HL-60/S4 treated with phorbol 12-myristate 13-acetate at 8.2 ng/mL for 4 days and 3 days (cell line): ENCODE results near the gene HINT3.
"Not testable (repeated sequence)": the region's sequence is repeated elsewhere in the genome, so short reads cannot be mapped to it uniquely, and the experiment has no call there.

Experiments used
- in situ Hi-C: fragments of 300-500 bp; cut with MboI; formaldehyde crosslinking; loops from 2 replicates; pipeline ENCODE4 v1.15.0; 2022; ENCODE audit warnings: low sequenced_read_pairs

Gene HINT3

DNA sequence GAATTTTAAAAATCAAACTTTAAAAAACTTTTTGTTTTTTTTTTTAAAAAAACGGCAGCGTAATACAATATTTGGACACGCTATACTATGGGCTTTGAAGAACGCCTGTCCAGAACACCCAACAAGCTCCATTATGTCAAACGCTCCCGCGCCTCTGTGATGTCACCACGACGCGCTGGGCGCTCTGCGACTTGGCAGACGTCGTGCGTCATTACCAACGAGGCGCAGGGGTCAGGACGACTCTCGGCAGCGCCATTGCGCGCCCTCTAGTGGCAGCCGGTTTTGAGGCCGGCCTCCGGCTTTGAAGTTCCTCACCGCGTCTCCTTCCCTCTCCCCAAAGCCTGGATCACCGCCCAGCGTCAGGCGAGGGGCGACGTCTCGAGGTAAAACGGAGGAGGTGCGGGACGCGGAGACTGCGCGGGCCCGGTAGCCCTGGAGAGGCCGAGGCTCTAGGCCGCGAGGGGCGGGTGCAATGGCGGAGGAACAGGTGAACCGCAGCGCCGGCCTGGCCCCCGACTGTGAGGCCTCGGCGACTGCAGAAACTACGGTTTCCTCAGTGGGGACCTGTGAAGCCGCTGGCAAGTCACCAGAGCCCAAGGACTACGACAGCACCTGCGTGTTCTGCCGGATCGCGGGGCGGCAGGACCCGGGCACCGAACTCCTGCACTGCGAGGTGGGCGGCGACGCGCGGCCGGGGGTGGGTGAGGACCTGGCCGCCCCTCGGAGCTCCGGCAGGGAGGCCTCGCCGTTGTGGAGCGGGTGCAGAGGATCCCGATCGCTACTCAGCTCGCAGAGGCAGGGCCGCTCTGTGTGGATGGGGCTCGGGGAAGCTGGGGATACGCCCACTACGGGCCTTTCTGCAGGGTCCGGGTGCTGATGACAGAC, at the start of gene HINT3:
HINT3 (plus strand) TSS at position 265 of the 885 bp plus-strand sequence; CDS start at position 473, 208 bp downstream.
- in situ Hi-C loops: loop anchor here (10.0 to 25.0 kb wide), 2 partner anchors 172 to 644 kb away; partner anchors contain the start of gene HDDC2

DNA sequence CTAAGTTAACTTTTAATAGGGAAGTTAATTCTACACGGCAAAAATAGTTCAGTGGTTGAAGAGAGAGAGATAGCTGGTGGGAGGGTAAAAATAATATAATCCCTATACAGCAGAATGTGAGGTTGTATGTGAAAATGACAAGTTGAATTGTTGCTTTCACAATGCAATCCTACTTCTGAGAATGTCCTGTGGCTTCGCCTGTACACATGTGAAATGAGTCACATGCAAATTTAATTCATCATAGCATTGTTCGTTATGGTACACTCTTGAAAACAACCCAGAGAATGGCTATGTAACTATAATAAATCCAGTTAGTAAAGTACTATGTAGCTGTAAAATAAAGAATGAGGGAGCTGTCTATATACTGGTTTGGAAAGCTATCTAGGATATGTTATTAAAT, 46.0 kb upstream of the HINT3 start:
- in situ Hi-C loops: no loop called here

DNA sequence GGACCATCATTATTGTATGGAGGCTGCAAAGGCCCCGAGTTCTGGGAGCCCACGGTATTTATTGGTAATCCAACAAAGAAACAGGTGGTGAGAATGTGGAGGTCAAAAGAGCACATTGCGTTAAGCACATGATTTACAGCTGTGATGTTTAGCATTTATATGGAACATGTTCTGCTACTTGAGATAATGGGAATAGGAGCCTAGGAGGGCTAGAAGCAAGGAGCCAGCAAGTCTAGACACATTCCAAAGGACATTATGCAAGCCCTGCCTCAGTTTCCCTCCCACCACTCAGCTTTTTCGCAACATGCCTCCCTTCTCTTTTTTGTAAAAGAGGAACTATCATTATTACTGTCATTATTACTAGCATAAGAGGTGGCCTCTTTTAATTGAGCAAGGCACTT, 45.5 kb upstream of the HINT3 start:
- in situ Hi-C loops: not testable (repeated sequence)

DNA sequence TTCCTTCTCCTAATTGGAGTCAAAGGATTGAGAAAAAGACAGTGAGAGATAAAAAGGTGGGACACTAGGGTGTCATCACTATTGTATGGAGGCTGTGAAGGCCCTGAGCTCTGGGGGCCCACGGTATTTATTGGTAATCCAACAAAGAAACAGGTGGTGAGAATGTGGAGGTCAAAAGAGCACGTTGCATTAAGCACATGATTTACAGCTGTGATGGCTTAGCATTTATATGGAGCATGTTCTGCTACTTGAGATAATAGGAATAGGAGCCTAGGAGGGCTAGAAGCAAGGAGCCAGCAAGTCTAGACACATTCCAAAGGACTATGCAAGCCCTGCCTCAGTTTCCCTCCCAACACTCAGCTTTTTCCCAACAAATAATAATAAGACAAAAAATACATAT, 44.1 kb upstream of the HINT3 start:
- in situ Hi-C loops: not testable (repeated sequence)

DNA sequence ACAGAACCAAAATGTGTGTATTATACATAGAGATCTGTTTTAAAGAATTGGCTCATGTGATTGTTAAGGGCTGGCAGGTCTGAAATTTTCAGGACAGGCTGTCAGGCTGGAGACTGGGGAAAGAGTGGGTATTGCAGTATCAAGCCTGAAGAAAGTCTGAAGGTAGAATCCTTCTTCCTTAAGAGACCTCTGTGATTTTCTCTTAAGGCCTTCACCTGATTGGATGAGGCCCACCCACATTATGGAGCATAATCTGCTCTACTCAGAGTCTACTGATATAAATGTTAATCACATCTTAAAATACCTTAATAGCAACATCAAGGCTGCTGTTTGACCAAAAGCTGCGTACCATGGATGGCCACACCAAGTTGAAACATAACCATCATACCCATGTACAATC, 43.4 kb upstream of the HINT3 start:
- in situ Hi-C loops: no loop called here

DNA sequence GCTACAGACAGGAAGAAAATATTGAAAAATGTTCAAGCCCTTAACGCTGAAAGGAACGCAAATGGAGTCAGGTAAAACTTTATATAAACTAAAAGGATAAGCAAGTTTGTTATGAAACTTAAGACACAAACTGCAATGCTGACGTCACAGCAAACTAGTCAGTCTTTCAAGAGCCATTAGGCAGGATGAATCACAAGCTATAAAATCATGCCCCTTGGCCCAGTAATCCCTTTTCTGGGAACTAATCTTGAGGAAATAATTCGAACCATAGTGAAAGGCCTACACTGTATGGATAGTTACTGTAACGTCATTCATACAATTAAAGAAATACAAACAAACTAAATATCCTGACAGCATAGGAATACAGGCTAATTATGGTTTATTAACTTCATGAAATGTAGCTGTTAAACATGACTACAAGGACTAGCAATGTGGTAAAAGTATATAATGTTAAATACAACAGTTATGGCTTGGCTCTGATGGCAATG, 42.7 kb upstream of the HINT3 start:
- in situ Hi-C loops: no loop called here

DNA sequence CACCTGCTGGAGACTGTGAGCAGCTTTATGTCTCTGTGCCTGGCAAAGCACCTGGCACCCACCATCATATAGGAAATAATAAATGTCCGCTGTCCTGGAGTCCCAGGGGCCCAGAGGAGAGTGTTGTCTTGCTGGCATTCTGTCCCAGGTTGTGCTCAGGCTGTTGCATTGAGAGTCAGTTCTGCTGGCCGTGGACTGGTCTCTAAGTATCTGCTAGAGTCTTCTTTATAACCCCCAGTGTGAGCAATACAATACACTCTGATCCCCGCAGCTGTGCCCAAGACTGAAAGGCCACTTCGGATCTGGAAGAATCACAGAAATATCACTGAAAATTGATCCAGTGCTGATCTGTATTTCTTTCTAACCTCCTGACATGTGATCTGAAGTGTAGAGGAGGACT, 38.3 kb upstream of the HINT3 start:
- in situ Hi-C loops: no loop called here

DNA sequence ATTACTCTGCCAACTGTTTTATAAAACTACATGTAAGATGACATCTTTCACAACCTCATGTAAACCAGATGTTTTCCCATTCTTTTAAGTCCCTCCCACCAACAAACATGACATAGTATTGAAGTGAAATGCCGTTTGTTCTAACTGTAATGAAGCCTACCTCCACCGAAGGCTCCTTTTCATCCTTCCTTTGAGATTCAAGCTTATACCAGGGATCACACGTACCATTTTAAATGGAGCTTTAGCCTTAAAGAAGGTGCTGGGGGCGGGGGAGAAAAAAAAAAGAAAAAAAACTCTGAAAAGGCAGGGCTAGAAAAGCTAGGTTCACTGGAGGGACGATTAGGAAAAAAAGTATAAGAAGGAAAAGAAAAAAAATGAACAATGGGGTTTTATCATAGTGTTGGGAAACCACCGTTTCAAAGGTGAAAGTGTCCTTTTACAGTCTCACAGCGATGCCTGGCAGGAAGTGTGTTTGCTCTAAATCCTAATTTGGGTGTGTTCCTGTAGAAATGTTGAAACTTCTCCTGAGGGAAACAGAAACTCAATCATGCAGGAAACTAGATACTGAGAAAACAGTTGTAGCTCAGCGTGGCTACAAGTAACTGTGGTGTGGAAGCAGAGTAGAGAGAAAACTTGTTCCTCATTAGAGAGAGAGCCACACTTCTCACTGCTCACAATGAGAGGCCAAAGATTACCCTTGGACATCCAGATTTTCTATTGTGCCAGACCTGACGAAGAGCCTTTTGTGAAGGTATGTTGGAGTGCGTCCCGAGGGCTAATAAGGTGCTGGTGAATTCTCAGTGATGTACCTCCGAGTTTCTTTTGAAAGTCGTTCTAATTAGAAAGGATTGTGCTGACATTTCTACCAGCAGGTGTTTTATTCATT, 37.6 kb upstream of the HINT3 start:
- in situ Hi-C loops: no loop called here

DNA sequence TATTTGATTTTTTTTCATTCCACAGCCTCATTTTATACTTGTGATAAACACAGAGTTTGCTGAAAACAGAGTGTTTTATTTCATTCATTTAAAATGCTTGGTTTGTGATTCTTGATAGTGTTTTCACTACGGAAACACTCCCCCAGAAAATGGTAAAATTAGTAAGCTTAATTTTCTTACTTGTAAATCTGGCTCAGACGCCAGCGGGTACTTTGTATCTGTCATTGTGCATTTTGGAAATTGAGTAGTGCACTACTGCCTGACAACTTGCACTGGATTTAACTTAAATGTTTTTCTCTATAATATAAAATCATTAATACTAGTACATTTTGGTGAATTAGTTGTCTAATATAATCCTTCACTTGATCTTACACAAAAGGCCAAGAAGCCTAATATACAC, 37.0 kb upstream of the HINT3 start:
- in situ Hi-C loops: no loop called here

DNA sequence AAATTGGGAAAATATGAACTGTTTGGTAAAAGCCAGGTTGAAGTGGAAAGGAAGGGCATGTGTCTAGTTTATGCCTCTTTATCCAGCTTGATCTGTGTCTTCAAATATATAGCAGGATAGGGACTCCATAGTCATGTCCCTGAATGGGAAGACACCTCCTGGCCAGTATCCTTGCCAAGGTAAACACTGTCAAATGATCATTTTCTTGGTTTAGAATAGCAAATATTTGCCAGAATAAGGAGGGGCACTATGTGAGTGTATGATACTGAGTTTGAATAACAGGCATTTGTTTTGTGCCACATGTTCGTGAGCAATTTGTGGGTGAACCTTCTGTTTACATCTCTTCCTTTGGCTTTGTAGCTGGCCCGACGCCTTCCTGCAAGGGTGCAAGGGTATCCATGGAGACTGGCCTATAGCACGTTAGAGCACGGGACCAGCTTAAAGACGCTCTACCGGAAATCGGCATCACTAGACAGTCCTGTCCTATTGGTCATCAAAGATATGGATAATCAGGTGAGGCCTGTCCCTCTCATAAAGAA, 34.2 kb upstream of the HINT3 start:
- in situ Hi-C loops: no loop called here

DNA sequence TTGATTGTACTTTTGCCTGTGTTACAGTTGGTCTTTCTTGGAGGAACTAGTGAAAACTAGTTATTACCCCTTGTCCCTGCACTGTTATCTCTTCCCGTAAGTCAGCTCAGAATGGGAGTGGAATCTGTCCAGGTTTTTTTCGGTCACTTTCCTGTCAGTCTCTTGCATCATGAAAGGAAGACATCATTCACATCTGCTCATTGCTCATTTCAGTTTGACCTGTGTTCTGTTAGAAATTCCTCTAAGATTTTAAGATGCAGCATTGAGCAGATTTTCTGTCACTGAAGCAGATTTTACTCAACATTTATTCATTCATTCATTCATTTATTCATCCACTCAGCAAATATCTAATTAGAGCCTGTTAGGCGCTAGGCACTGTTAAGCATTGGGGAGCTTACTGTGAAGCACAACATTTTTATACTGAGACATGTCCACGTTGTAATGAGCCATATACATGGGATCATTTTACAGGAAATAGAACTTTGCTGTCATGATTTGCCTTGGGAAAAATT, 33.1 kb upstream of the HINT3 start:
- in situ Hi-C loops: no loop called here

DNA sequence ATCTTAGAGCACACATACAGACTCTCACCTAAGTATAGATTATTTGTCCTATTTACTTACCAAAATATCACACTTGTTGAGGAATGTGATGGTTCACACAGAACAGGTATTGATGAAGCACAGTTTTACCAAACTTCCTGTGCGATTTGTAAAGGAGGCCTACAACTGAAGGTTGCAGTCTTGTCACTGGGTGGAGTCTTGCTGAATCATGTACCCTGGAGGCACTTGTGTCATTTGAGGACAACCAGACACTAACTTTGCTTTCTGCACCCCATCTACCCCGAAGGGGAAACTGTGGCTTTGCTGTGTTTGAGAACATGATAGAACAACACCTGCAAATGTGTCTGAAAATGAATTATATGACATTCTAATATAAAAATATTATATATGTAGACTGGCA, 32.4 kb upstream of the HINT3 start:
- in situ Hi-C loops: no loop called here

DNA sequence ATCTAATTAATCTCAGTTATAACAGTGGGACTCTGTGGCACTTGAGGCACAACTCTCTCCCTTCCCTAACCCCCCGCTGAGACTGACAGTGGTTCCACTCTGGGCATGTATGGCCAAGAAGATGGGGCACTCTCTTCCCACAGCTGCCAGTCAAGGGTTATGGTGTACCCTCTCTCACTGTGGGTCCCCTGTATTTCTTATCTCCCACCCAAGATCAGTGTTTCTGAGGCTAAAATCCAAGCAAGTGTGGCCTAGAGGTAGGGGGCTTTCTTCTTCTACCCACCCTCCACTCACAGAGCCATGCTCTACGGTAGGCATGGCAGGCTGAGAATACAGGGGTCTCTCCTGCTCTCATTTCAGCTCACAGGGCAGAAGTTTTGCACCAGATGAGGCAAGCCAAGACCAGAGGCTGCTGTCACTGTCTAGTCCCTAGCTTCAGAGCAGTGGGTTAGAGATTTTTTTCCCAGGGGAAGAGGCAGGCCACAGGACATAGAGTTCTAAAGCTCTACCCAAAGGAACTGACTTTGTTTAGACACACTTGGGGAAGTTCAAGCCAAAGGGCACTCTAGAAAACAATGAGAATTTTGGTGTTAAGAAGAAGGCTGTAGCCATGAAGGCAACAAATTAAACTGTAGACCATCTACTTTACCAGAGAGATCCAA, 31.7 kb upstream of the HINT3 start:
- in situ Hi-C loops: no loop called here

DNA sequence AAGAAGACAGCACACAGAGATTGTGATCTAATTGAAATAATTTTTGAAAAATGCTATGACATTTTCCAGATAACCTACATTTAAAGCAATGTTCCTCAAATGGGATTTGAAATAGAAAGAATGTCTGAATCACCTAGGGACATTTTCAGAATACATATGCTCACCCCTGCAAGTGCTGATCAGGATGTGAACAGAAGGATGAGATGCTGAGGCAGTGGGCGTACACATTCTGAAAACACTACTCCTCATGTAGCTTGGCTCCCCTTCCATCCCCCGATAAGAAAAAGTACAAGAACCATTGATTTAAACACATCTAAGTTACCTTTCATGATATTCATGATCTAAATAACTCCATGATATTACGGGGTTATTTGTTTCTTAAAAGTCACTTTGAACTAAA, 29.9 kb upstream of the HINT3 start:
- in situ Hi-C loops: no loop called here

DNA sequence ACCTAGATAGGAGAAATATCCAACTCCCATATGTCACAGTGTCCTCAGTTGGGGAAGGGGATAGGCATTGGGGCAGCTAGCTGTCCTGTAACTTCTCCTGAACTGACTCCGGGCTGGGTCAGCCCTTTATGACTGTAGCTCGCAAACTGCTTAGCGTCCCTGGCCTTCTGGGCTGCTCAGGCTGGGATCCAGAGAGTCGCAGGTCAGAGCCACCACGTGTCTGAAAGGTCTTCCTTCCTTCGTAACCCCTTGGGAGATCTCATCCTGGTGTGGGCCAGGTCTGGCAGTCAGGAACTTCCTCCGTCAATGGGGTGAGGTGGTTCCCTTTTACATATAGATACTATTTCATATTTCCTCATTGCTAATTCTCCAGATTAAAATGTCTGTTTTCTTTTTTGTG, 28.8 kb upstream of the HINT3 start:
- in situ Hi-C loops: no loop called here

DNA sequence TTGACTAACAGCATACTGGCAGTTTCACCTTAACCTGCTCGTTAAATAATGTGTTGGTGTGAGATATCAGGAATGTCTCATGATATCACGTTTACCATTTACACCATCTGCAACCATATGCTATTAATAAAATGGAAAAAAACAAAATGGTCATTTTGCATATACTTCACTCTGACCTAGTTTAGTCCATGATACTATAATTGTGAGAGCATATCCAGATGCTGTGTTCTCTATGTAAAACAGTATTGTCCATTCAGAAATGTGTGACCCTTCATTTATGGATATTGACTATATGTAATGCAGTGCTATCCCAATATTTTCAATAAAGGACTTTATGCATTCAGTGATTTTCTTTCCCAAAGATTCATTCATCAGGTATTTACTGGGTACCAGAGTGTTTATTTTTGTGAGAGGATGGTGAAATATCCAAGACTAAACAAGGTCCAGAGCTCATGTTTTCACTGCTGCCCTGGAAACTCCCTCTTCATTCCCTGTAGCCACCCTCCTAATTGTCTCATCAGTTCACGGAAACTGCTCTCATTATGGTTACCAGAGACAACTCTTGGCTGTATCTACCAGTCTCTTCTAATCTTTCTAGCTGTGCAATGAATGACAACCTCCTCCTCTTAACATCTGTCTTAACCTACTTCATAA, 25.7 kb upstream of the HINT3 start:
- in situ Hi-C loops: no loop called here

DNA sequence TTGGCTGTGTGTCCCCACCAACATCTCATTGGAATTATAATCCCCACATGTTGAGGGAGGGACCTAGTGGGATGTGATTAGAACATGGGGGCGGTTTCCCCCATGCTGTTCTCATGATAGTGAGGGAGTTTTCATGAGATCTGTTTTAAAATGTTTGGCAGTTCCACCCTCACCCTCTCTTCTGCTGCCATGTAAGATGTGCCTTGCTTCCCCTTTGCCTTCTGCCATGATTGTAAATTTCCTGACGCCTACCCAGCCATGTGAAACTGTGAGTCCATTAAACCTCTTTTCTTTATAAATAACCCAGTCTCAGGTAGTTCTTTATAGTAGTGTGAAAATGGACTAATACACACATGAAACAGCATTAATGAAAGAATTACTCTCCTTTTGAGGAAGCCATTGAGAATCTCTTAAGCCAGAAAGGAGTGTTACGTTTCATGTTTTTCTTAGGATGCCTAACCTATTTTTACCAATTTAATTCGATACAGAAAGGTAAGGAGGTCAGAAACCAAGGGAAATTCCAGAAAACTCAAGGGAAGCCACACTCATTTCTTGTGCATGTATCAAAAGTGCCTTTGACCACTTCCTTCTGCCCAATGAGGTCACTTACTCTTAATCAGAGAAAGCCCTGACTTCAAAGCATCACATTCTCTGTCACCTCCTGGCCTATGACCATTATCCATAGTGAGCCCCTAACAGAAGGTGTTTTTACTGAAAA, 24.7 kb upstream of the HINT3 start:
- in situ Hi-C loops: no loop called here

DNA sequence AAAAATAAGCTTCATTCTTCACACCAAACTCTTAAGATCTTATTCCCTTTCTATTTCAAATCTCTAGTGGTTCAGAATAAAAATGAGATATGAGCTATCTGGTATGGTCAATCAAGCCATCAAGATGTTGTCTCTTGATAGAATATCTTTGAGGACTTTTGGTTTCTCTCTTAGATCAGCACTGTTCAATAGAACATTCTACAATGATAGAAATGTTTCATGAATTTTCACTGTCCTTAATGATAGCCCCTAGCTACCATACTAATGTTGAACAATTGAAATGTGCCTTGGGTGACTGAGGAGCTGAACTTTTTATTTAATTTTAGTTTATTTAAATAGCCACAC, 24.1 kb upstream of the HINT3 start:
- in situ Hi-C loops: no loop called here

DNA sequence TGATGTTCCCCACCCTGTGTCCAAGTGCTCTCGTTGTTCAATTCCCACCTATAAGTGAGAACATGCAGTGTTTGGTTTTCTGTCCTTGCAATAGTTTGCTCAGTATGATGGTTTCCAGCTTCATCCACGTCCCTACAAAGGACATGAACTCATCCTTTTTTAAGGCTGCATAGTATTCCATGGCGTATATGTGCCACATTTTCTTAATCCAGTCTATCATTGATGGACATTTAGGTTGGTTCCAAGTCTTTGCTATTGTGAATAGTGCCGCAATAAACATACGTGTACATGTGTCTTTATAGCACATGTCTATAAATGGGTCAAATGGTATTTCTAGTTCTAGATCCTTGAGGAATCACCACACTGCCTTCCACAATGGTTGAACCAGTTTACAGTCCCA, 21.1 kb upstream of the HINT3 start:
- in situ Hi-C loops: not testable (repeated sequence)

DNA sequence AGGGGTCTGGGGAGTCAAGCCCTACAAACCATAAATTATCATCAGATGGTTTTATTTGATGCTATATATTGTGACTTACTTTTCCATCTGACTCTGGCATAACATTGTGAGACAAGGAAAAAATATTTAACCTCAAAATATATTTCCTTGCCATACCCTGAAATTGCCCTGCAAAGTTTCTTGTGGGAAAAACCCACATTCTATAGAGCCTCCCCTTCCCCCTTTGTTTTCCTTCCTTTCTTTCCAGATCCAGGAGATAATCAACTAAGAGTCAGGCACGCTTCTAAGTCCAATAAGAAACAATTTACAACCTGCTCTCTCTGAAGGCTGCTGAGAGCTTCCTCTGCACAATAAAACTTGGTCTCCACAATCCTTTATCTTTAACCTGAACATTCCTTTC, 17.5 kb upstream of the HINT3 start:
- in situ Hi-C loops: no loop called here
